ENCODE results near the gene NKD1. TPM values are rescaled to one million over a fixed set of nuclear protein-coding genes. Genes with fewer than 3 reads are reported as not detected.
A peak's percentile ranks its signal among the peaks of the same experiment; 100 is the strongest.

Gene NKD1
- total and polyA plus RNA-seq, 5 experiments from 2014 or later: 0.07 to 5.9 (median 1.4) TPM

DNA sequence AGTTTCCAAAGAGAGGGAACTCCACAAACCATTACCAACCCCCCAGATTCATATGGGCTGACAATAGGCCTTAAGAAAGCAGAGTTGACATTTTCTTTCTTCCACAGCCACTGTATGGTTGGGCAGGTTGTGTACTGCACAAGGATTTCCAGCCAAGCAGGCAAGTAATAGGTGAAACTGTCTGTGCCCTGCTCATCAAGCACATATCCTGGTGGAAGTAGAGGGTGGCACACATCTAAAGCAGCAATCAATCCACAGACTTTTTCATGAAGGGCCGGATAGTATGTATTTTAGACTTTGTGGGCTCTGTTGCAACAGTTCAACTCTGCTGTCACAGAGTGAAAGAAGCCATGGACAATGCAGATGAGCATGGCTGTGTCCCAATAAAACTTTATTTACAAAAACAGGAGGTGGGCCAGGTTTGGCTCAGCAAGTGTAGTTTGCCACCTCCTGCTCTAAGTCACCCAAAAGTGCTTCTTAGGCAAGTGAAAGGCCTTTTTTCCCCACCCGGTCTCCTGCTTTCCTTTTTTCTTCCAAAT lies 69.5 kb downstream of the NKD1 start:
- peaks cover 6 to 21% (median 14%) of the 10 kb centered on the region in 4 donors for H3K4me1 Mint-ChIP-seq
- H3K36me3 Mint-ChIP-seq: no peaks in the 10 kb centered on the region
- H3K27ac Mint-ChIP-seq: peak overlapping the region in 3 of 10 donors; percentile 52 to 65 (median 53)
- H3K9me3 Mint-ChIP-seq: no peaks in the 10 kb centered on the region
- DNase-seq (no peak), ATAC-seq (no peak)
- H3K4me3 Mint-ChIP-seq: no peak overlapping the region
- no peaks in the 10 kb centered on the region for H3K27me3 Mint-ChIP-seq
- POLR2A ChIA-PET: no interaction called here

DNA sequence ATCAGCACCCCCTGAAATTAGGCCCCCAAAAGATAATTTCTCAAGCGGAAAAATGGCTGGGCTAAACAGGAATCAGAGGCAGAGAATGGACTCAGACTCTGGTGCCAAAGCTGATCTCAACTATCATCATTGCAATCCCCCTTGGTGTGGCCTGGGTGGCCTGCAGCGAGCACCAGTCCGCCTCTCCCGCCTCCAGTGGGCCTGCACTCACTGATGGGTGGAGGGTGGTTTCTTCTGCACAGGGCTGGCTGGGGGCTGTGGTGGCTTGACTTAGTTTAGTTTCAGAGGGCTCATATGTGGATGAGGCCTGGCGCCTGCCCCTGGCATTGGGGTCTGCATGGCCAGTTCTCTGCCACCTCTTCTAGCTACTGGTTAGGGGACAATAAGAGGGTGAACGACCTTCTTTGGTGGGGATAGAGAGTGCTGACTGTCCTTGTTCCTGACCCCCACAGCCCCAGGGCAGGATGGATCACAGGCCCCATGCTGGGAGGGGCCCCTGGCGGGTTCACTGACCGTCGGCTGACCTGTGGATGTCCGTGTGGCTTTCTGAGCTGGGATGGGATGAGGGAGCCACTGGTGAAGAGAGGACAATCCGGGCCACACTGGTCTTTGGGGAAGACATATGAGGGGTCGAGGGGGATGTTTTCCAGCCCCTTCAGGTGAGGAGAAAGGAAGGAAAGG lies 70.2 kb downstream of the NKD1 start:
- Mint-ChIP-seq H3K9me3 (no peaks in the 10 kb centered on the region), H3K27me3 (no peaks in the 10 kb centered on the region), H3K27ac (no peak overlapping the region), H3K36me3 (no peaks in the 10 kb centered on the region), H3K4me3 (no peak overlapping the region), H3K4me1 (peaks cover 9 to 28% (median 19%) of the 10 kb centered on the region in 4 donors)
- ATAC-seq (no peak), DNase-seq (no peak)
- POLR2A ChIA-PET: no interaction called here

- Mint-ChIP-seq H3K9me3 (no peaks in the 10 kb centered on the region), H3K27me3 (no peaks in the 10 kb centered on the region), H3K36me3 (no peaks in the 10 kb centered on the region), H3K27ac (peak overlapping the region in 2 of 10 donors; percentile 19 to 47), H3K4me3 (no peak overlapping the region), H3K4me1 (peaks cover 17 to 42% (median 30%) of the 10 kb centered on the region in 4 donors)
- POLR2A ChIA-PET: interaction anchor here (0.6 kb wide), 1 partner anchor 39 kb away, joined by 3 read pairs; no protein-coding TSS in a partner anchor
- DNase-seq: no peak
- ATAC-seq: no peak
Measured at GRCh38 chr16:50619702-50620491, 71.7 kb downstream of the NKD1 start.

DNA sequence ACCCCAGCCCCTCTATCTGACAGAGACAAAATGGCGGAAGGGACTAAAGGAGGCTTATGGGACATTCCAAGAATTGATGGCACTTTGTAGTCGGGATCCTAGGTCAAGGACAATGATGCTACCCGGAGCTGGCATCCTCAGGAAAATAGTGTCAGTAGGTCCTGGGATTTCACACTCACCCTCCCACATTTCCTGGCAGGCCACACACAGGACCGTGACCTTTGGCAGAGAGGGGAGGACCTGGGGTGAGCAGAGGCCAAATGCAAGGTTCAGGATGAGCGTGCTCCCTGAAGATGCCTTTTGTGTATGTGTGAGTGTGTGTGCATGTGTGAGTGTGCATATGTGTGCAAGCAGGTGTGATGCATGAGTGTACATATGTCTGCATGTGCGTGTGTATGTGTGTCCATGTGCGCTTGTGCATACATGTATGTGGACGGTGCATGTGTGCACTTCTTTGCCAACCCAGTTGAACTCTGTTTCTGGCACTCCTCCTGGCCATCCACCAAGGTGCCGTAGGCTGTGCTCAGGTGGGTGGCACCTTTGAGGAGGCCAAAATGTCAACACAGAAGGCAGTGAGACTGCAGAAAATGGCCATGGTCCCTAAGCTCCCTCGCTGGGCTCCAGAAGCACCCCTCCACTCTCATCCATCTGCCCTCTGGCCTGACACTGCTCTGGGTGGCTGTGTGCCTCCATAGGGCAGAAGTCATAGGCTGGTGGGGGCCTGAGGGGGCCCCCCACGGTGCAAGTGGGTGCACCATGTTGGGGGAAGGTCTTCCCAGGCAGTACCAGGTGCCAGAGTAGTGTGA lies 72.7 kb downstream of the NKD1 start:
- H3K36me3 Mint-ChIP-seq: no peaks in the 10 kb centered on the region
- POLR2A ChIA-PET: no interaction called here
- H3K27me3 Mint-ChIP-seq: no peaks in the 10 kb centered on the region
- H3K4me3 Mint-ChIP-seq: no peak overlapping the region
- H3K9me3 Mint-ChIP-seq: no peaks in the 10 kb centered on the region
- ATAC-seq (no peak), DNase-seq (no peak)
- H3K27ac Mint-ChIP-seq: peak overlapping the region in 1 of 10 donors; percentile 47
- H3K4me1 Mint-ChIP-seq: peaks cover 17 to 47% (median 32%) of the 10 kb centered on the region in 4 donors

DNA sequence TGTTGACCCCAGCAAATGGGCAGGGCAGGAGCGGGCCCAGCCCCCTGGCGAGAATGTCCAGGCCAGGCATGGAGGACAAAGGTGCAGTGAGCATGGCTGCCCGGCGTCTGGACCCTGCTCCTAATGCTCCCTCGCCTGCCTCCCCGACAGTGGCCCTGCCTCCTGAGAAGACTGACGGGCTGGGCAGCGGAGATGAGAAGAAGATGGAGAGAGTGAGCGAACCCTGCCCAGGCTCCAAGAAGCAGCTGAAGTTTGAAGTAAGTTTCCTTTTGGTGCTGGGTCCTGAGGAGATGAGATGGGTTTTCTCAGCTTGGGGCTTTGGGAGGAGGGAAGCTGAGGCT lies 73.2 kb downstream of the NKD1 start:
- H3K9me3 Mint-ChIP-seq: no peaks in the 10 kb centered on the region
- peaks cover 20 to 52% (median 36%) of the 10 kb centered on the region in 4 donors for H3K4me1 Mint-ChIP-seq
- no peaks in the 10 kb centered on the region for H3K27me3 Mint-ChIP-seq
- DNase-seq (no peak), ATAC-seq (no peak)
- POLR2A ChIA-PET: no interaction called here
- H3K4me3 Mint-ChIP-seq: no peak overlapping the region
- H3K36me3 Mint-ChIP-seq: no peaks in the 10 kb centered on the region
- no peak overlapping the region for H3K27ac Mint-ChIP-seq

GRCh38 chr16:50622029-50622428 lies 73.8 kb downstream of the NKD1 start:
- no peaks in the 10 kb centered on the region for H3K27me3 Mint-ChIP-seq
- no peak overlapping the region for H3K4me3 Mint-ChIP-seq
- no peak for DNase-seq
- peaks cover 25 to 55% (median 39%) of the 10 kb centered on the region in 4 donors for H3K4me1 Mint-ChIP-seq
- H3K9me3 Mint-ChIP-seq: no peaks in the 10 kb centered on the region
- no peaks in the 10 kb centered on the region for H3K36me3 Mint-ChIP-seq
- no peak for ATAC-seq
- POLR2A ChIA-PET: interaction anchor here (1.5 kb wide), 1 partner anchor 21 kb away, joined by 3 read pairs; no protein-coding TSS in a partner anchor
- peak overlapping the region in 1 of 10 donors; percentile 12 for H3K27ac Mint-ChIP-seq

DNA sequence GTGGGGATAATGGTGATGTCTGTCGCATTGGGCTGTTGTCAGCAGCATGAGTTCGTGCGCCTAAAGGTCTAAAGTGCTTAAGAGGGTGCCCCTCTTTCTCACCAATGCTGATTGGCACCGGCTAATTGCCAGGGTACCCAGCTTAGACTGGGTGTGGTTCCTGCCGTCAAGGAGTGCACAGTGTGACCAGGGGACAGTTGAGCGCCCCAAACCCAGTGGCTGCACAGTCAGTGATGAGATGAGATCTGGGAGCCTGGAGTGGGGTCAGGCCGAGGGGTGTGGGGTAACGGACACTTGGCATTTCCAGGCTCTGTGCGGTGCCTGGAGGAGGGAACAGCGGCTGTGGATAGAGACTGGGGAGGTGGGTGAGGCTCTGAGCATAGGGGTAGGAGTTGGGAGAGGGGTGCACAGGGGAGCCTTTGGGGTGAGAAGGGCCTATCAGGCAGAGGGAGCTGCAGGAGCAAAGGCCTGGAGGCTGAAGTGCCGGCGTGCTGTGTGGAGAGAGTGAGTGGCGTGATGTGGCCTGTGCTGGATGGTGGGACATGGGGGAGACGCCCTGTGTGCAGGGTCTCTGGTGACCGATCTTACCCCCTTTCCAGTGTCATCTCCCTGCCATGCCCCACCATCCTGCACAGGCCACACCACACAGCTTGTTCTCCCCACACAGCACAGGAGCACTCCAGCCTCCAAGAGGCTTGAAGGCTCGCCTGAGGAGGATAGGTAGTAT lies 74.6 kb downstream of the NKD1 start:
- peak overlapping the region in 5 of 10 donors; percentile 11 to 93 (median 25) for H3K27ac Mint-ChIP-seq

DNA sequence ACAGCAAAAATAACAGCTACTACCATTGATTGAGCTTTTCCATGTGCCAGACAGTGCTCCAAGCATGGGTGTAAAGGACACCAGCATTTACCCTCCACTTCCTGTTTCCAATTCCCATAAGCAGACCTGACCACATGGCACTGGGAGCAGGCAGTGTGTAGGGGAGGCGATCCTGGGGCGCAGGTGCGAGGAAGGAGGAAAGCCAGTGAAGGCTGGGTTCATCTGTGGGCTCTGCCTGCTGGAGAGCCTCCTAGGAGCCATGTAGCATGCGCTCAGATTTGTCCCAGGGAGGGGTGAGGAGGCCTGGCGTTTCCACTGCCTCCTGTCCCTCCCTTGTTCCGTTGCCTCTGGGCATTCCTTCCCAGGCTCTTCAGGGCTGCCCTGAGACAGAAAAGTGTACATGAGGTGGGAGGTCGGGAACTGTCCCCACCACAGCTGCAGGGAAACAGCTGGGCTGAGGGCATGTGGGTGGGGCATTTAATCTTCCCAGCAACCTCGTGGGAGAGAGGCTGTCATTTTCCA lies 76.3 kb downstream of the NKD1 start:
- peak overlapping the region in 1 of 10 donors; percentile 44 for H3K4me3 Mint-ChIP-seq
- peaks cover 27 to 56% (median 40%) of the 10 kb centered on the region in 4 donors for H3K4me1 Mint-ChIP-seq
- peak overlapping the region in 3 of 10 donors; percentile 8 to 21 (median 18) for H3K27ac Mint-ChIP-seq
- POLR2A ChIA-PET: no interaction called here
- no peaks in the 10 kb centered on the region for H3K27me3 Mint-ChIP-seq
- no peak for ATAC-seq
- no peaks in the 10 kb centered on the region for H3K9me3 Mint-ChIP-seq
- H3K36me3 Mint-ChIP-seq: no peaks in the 10 kb centered on the region
- DNase-seq: no peak

More for the DNA sequence above, 74.6 kb downstream of the NKD1 start:
- DNase-seq: no peak
- Mint-ChIP-seq H3K4me3 (peak overlapping the region in 3 of 10 donors; percentile 12 to 73 (median 44)), H3K27me3 (no peaks in the 10 kb centered on the region), H3K36me3 (no peaks in the 10 kb centered on the region), H3K4me1 (peaks cover 30 to 55% (median 42%) of the 10 kb centered on the region in 4 donors), H3K9me3 (no peaks in the 10 kb centered on the region)
- ATAC-seq: no peak
- POLR2A ChIA-PET: interaction anchor here (1.5 kb wide), 1 partner anchor 21 kb away, joined by 3 read pairs; no protein-coding TSS in a partner anchor

DNA sequence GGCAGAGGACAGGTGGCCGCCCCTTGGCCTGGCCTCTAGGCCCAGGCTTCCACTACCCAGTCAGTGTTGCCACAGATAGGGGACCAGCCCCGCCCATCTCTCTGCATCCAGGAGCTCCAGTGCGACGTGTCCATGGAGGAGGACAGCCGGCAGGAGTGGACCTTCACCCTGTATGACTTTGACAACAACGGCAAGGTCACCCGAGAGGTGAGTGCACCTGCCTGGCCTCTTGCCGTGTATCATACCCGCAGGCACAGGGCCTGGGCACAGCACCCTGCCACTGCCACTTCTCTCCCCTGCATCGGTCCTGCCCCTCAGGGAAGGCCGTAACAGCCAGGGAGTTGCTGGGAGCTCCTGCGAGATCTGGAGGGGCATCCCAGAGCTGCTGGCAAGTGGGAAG lies 77.2 kb downstream of the NKD1 start:
- Mint-ChIP-seq H3K36me3 (no peaks in the 10 kb centered on the region), H3K27ac (peak overlapping the region in 1 of 10 donors; percentile 25), H3K4me1 (peaks cover 25 to 56% (median 40%) of the 10 kb centered on the region in 4 donors)

DNA sequence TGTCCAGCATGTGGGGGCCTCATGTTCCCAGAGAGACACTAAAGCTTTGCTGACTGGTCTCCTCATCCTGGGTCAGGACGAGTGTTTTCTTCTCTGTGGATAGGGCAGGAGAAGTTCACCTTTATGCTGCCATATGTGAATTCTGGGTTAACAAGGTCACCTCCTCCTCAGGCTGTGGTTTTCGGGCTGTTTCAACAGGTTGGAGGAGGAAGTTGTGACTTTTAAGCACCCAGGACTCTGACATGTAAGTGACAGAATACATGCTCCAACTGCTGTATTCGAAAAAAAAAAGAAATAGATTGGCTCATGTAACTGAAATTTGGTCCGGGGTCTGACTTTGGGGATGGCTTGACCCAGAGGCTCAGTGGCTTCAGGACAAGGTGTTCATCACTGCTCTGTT lies 78.7 kb downstream of the NKD1 start:
- ATAC-seq (peak; percentile 43 to 60), DNase-seq (peak in 2 of 10 donors; percentile 35 to 42)
- H3K4me3 Mint-ChIP-seq: peak overlapping the region; percentile 54 to 92 (median 79)

More for the DNA sequence above, 77.2 kb downstream of the NKD1 start:
- no peaks in the 10 kb centered on the region for H3K9me3 Mint-ChIP-seq
- ATAC-seq (no peak), DNase-seq (no peak)
- H3K27me3 Mint-ChIP-seq: no peaks in the 10 kb centered on the region
- POLR2A ChIA-PET: no interaction called here
- no peak overlapping the region for H3K4me3 Mint-ChIP-seq

GRCh38 chr16:50627419-50627818 lies 79.2 kb downstream of the NKD1 start:
- Mint-ChIP-seq H3K4me1 (peaks cover 25 to 53% (median 39%) of the 10 kb centered on the region in 4 donors), H3K4me3 (peak overlapping the region; percentile 54 to 92 (median 79)), H3K27me3 (peaks cover 0 to 1% (median 0%) of the 10 kb centered on the region in 5 donors), H3K9me3 (no peaks in the 10 kb centered on the region), H3K27ac (peak overlapping the region; percentile 19 to 93 (median 65)), H3K36me3 (peaks cover 0 to 7% (median 3%) of the 10 kb centered on the region in 3 donors)
- ATAC-seq (peak; percentile 84 to 93), DNase-seq (peak; percentile 20 to 80 (median 48))
- POLR2A ChIA-PET: interaction anchor here (0.8 to 1.5 kb wide), 3 partner anchors 24 to 107 kb away, joined by 3 read pairs; no protein-coding TSS in a partner anchor

More for the DNA sequence above, 78.7 kb downstream of the NKD1 start:
- H3K27ac Mint-ChIP-seq: peak overlapping the region in 9 of 10 donors; percentile 19 to 93 (median 63)
- H3K36me3 Mint-ChIP-seq: peaks cover 0 to 4% (median 3%) of the 10 kb centered on the region in 3 donors
- POLR2A ChIA-PET: interaction anchor here (1.1 to 1.5 kb wide), 2 partner anchors 24 to 38 kb away, joined by 3 read pairs; no protein-coding TSS in a partner anchor
- H3K27me3 Mint-ChIP-seq: no peaks in the 10 kb centered on the region
- H3K4me1 Mint-ChIP-seq: peaks cover 25 to 56% (median 40%) of the 10 kb centered on the region in 4 donors
- H3K9me3 Mint-ChIP-seq: no peaks in the 10 kb centered on the region

All from naive thymus-derived CD8-positive, alpha-beta T cell (primary cell).